B cell (primary cell): ENCODE measurements around the gene ZFAND4.

ENCODE experiments used
- CTCF ChIP-seq: fragments of 200-600 bp; IDR thresholded peaks from one replicate; pipeline ENCODE4 v1.8.0; 2022; ENCODE audit warnings: antibody characterized with exemption, mild to moderate bottlenecking
- EZH2 ChIP-seq: IDR thresholded peaks from 2 replicates; pipeline ENCODE4 v1.6.1; 2012; ENCODE audit warnings: borderline replicate concordance, low read depth, mild to moderate bottlenecking, moderate library complexity, low read length; ENCODE audit not compliant: insufficient read depth, poor library complexity, severe bottlenecking

DNA sequence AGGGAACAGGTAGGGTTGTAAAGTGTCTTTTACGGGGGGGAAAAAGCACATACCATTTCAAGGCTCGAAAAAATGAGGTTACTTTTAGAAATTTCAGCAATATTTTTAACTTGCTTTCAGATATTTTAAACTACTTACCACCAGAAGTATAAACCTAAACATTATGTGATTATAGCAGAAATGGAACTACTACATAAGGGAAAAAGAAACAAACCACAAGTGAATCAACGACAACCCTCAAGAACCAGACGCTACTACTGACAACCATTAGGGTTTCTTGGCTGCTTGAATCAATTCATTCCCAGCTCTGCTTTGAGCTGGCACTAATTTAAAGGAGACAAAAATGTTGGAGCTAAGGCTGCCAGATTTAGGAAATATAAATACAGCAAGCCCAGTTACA, 80.1 kb downstream of the ZFAND4 start:
- TF ChIP-seq EZH2 (no peak), CTCF (no peak)
